NCI-H1436 (cell line): Measurements from ENCODE around the gene IQCH.

Experiments used
- DNase-seq: peaks from one replicate; lab custom pipeline; 2025; lab: John Stamatoyannopoulos, UW

Gene IQCH

DNA sequence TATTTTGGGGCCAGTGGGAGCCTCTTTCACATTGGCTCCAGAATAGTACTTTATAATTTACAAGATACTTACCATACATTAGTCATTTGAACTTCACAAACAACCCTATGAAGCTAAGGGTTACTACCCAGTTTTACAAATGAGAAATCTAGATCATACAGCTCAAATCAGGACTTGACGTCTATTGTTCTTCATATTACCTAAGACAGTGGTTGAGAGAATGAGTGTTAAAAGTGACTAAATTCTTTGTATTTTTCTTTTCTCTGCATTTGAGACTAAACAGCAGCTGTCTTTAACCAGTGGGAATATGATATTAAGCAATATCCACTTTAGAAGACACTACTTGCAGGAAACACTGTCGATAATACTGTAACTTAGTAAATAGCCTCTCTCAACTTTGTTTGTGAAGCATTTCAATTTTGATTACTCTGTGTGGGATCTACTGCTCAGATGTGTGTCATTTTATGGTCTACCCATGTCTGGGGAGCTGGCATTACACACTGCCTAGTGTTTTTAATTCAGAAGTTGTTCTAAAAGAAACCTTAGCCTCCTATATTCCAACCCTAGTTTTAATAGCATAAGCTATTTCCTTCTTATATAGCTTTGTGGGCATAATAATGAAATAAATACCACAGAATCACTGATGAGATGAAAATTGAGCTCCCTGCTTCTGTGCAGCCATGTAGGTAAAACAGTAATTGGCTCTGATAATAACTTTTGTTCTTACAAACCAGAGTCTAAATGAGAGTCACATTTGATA lies 45.9 kb downstream of the IQCH start:
- no peak for DNase-seq

DNA sequence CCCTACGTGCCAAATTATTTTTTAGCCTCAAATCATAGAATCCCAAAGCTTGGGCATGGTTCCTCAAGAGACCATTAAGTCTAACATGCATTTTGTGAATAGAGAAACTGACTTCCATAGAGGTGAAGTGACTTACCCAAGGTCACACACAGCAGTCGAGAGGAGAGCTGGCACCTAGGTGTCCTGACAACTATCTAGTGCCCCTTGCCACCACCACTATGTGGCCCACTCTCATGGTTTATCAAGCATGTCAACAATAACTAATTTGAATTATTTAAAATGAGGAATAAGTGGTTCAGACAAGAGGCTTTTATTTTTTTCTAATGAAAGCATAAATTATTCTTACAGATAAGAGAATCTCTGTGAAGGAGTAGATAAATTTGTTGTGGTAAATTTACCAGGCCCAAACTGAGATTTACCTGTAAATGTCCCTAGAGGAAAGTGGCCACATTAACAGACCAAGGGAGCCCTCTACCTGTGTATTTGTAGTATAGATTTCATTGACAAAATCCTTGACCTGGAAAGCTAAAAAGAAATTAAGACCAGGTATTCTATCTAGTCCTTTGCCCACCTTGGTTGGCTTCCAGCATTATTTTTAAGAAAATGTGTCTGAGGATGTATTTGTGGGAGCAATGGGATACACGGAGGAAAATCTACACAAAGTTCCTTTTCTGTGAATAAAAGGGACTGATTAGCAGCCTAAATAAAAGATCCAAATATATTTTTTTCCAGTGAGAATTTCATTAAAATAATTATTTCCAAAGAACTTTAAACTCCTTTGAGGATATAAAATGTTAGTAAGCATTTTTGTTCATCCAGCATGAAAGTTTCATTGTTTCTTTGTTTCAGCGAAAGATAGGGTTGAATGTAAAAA lies 49.1 kb downstream of the IQCH start:
- peak; percentile 18 for DNase-seq

DNA sequence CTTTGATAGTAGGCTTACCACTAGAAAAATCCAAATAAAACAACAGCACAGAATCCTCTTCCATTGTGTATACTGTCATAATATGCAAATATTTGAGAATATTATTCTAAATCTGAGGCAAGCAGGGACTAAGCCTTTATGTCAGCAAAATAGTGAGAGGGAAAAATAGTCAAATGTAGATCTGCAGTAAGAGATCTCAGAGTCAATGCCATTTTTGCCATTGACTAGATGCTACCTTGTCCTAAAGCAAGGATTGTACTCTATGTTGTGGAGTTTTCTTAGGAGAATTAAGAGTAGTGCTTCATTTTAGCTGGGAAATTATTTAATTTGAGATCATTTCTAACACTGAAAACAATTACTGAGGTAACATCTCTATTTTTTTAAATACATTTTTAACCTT lies 50.2 kb downstream of the IQCH start:
- no peak for DNase-seq

DNA sequence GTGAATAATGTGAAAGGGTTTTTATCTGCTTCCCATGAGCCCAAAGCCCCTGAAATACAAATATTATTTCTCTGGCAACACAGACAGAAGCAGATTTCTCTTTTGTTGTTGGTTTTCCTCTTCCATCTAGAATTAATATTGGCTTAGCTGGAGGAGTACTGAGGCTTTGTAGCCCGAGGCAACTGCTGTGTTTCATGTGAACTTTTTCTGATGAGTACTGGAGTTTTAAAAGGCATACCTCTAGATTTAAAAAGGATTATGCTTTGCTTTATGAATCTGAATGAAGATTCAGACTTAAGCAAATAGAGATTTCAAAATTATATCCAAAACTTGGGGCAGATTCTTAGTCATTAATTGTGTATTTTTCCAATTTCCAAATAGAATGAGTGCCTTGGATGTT lies 50.9 kb downstream of the IQCH start:
- DNase-seq, result no peak

DNA sequence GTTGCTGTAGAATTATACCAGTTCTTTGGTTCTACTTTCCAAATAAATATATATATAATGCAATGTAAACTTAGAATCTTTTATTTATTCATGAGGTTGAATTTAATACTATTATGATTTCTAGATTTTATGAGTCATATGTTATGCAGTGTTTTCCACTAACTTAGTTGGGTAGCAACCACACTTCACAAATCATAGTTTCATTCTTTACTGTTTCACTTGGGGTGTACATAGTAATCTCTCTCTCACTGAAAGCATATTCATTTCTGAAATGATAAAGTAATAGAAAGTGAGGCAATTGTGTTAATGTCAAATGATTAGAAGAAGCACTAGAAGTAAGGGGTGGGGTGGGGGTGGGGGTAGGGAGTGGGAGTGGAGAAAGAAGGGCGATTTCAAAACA lies 52.6 kb downstream of the IQCH start:
- no peak for DNase-seq

DNA sequence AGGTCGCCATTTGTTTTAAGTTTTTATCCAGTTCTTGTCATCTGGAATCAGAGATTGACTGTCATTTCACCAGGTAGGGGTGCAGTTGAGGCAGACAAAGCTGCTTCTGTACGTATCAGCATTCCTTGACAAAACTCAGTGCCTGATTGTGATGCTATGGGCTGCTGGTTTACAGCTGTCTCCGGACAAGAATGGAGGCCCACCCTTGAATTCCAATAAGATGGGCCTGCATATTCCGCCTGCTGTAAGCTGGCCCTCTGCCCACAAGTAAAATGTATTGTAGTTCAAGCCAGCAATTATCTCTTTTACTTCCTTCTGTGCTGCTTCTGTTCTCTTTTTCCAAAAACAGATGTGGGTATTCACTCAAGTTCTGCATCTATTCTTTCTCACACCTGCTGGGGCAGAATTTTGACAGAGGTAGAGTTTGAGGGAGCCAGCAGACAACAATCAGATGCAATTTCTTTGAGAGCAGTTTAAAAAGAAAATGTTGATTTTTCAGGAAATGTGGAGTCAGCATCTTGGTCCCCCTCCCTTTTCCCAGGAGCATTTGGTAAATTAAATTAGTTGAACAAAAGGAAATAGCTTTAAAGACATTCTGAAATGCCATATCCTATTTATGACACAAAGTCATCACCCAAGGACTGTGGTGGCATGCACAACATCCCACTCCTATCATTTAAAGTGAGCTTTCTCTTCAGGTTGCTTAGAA lies 53.5 kb downstream of the IQCH start:
- no peak for DNase-seq

DNA sequence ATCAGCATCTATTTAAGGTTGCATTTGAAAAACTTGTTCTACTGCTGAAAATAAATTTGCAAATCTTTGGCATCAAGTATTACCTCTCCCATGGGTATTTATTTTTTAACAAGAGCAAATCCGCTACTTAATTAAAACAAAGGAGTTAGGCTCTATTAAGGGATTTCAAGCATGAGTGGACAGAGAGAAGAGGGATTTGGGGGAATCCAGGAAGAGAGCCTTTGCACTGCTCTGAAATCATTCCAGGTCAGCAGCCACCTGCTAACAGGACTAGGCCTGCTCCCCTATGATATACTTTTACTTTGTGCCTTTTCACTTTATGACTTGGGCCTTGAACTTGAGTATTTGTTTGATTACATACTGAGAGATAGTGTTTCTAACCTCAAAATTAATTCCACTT lies 57.1 kb downstream of the IQCH start:
- no peak for DNase-seq

DNA sequence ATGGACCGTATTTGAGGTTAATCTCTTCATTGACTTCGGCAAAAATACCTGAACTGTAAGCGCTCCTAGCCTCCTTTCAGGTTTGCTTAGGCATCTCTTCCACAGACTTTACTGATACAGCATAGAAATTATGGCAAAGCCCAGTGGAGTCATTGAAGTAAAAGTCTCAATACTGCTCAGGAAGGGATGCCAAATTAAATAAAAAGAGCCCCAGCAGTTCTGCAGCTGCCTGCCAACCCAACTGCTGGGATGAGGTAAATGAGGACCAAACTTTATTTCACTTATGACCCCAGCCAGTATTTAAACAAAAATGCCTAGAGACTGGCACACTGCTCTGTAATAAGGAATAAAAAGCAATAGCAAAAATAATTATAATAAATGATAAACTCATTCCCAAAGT lies 65.4 kb downstream of the IQCH start:
- no peak for DNase-seq

DNA sequence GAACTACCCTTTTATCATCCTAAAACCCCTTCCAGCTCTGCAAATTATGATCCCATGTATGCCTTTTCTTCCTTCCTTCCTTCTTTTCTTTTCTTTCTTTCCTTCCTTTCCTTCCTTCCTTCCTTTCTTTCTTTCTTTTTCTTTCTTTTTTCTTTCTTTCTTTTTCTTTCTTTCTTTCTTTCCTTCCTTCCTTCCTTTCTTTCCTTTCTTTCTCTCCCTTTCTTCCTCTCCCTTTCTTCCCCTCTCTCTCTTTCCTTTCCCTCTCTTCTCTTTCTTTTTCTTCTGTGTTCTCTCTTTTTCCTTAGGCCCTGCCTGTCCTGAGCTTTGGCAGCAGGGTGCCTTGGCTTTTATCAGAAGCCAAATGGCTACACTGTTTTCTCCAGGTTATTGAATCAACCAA lies 66.8 kb downstream of the IQCH start:
- DNase-seq, result no peak

DNA sequence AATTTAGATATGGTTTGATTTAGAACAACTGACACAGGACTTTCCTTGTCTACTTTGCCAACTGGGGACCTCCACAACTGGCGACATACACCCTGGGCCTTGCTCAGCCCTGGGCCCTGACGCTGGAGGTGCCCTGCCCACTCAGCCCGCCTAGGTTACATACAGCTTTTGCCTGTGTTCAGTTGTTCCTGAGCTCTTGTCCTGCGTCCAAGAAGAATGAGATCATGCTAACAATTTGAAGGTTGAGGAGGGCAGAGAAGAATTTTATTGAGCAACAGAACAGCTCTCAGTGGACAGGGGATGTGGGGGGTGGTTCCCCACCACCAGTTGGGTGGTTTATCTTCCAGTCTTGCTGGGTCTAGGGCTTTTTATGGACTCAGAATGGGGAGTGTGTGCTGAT lies 67.9 kb downstream of the IQCH start:
- DNase-seq, result no peak

DNA sequence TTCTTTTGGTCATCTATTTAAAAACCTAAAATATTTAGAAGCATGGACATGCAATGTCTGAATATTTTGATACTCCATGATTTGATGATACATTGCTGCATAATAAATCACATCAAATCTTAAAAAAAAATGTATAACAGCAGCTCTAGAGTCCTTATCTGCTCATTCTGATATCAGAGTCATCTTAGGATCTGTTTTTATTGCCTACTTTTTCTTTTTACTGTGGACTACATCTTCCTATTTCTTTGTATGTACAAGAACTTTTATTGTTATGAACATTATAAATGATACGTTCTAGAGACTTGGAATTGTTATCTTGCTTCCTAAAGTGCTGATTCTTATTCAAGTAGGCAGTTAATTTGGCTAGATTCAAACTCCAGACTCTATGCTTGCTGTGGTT lies 72.7 kb downstream of the IQCH start:
- no peak for DNase-seq

DNA sequence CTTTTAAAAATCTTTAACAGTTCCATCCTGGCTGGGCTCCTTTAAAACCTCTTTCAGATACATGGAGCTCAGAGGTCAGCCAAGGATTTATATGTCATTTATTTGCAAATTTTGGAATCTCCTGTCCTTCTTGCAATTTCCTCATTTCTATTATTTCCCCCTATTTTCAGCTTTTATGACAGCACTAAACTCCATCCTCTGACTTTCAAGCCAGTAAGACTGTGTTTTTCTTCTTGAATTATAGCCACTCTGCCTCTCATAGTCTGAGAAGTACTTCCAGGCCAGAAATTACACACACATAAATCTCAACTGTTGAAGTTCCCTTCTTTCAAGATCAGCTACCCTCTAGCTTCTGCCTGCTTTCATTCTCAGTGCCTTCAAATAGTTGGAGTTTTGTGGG lies 73.2 kb downstream of the IQCH start:
- no peak for DNase-seq

DNA sequence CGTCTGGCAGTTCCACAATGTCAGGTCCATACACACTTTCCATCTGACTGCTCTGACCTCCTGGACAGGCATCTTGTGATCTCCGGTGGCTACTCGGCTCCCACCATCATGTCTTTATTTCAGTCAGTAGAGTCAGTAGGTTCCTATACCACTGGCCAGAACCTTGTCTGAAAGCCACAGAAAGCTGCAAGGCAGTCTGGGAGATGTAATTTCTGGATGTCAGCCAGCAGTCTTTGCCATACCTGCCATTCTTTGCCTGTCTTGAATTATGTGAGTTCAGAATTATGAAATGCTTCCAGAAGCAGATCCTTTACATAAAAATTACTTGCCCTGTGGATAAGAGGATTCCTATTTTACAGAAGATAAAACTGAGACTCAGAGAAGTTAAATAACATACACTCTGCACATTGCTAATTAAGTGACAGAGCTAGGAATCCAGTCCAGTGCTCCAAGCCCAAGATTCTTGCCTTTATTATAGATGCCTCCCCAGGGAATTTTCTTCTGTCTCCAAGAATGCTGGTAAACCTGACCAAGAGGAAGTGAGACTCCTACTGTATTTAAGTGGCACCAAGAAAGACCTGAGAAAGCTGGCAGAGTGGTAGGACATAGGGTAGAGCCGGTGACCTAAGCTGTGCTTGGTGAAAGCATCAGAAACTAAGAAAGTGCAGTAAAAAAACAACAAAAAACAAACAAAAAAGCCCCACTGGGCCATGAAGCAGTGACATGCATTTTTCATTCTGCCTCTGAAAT lies 75.6 kb downstream of the IQCH start:
- no peak for DNase-seq

DNA sequence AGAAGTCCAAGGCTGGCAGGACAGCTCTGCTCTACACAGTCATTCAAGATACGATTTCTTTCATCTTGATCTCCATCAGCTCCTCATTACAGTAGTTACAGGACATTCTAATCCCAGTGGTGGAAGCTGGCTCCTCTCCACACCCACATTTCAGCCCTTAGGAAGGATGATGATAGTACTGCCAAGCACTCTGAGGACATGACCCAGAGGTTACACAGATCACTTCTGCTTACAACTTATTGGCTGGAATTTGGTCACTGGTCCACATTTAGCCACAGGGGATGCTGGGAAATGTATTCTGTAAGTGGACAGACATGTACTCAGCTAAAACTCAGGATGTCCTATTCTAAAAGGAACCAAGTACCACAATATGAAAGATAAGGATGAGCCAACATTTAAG lies 77.1 kb downstream of the IQCH start:
- no peak for DNase-seq

DNA sequence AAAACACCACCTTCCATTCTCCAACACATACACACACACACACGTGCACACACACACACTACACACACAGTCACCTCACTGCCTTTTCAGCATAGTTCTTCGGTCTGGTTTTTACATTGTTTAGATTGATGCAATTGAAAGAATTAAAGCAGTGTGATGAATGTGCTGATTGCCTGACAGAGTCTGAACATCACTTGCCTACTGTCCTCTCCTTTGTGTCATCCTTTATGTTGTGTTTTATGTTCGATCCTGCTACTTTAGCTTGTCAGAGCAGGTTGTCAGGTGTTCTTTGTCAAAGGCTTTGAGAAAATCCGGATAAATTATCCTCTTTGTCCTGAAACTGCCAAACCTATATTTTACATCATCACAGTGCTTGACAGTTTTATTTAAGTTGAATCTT lies 80.4 kb downstream of the IQCH start:
- no peak for DNase-seq

DNA sequence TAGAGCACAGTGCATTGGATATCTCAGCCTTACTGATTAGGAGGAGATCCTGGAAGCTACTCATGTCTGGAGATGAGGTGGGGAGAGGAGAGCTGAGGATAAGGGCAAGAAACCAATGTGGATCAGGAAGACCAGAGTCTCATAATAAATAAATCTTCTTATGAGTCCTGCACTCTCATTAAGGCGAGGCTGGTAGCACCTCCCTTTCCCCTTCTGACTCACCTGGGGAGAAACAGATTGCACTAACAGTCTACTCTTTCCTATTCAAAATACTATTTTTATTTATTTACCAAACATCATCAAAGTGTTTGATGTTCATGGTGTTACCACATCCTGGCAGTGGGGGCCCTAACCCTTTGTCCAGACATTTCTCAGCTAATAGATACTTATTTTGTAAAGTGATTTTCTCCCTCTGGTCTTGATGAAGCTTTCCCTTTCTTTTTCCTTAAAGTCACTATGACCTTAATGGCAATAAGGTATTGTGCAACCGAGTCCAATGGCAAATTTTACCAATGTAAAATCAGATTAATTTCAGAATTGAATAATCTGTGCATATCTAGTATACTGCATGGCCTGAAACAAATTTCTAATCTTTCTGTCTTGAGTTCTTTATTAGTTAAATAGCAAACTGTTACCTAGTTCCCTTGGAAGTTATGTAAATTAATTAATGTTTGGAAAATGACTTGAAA lies 81.1 kb downstream of the IQCH start:
- no peak for DNase-seq

DNA sequence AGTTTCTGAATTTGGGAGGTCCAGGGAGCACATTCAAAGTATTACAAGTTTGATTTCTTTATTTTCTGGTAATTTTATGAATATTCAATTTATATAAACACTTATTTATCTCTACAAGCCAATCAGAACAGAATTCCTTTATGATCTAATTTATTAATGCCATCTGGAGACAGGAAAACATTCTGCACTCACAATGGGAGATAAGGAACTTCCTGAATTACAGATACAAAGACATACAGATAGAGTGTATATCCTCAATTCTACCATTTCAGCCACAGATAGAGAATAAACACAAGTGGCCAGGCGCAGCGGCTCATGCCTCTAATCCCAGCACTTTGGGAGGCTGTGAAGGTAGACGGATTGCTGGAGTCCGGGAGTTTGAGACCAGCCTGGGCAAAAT lies 86.0 kb downstream of the IQCH start:
- DNase-seq, result no peak

DNA sequence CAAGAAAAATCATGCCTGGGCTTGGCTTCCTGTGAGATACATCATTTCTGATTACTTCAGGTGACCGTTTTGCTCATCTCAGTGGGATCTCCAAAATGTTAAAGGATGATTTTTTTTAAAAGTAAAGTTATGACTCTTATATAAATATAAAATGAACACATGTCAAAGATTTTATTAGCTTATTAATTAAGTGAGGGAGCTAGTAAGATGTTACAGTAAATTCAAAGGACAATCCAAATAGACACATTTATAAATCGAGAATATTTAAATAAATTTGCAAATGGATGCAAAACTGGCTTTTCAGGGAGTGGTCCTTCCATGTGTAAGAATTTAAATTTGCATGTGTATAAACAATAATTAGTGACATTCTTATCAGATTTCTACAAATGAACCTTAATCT lies 87.0 kb downstream of the IQCH start:
- DNase-seq, result no peak

DNA sequence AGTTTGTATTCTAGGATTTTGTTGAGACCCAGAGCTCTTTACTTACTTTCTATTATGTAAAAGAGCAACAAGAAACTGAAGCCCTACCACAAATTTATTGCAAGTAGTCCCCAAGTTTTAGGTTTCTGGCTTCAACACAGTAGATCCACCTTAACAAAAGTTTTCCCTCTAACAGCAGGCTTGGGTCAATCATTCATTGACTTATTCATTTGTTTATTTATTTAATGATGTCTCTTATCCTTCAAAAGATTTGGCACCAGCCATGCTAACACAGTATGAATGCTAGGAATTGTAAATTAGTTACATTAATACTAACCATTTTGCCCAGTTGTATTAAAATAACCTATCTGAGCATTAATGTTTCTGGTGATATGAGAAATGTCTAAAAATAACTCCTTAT lies 88.6 kb downstream of the IQCH start:
- no peak for DNase-seq

DNA sequence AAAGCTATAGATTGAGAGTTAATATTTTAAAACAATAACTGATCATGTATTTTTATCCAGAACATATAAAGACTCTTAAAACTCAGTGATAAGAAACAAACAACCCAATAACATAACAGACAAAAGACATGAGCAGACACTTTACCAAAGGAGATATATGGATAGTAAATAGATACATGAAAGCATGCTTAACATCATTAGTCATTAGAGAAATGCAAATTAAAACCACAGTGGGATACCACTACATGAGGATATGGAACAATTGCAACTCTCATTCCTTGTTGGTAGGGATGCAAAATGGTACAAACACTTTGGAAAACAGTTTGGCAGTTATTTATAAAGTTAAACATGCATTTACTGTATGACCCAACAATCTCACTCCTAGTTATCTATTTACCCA lies 95.0 kb downstream of the IQCH start:
- no peak for DNase-seq

DNA sequence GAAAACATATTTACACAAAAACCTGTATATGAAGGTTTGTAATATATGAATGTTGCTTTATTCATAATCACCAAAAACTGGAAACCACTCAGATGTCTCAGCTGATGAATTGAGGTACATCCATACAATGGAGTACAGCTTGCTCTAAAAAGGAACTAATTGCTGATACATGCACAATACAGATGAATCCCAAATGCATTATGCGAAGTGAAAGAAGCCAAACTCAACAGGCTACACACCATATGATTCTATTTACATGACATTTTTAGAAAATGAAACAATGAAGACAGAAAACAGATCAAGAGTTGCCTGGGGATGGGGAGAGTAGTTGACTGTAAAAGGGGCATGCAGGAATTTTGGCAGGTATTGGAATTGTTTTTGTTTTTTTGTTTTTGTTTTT lies 95.5 kb downstream of the IQCH start:
- no peak for DNase-seq

DNA sequence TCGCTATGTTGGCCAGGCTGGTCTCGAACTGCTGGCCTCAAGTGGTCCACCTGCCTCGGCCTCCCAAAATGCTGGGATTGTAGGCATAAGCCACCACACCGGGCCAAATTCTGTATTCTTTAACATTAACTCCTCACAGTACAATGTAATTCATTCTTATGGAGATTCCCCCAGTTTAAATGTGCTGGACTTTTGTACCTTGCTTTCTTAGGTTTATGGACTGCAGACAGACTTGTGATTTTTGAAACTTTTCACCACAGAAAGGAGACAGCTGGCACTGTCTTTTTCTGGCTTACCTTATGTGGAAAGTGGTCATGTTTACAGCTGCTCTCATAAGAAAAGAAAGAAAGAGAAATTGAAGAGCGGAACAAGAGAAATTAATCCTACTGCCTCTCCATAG lies 103.8 kb downstream of the IQCH start:
- DNase-seq, result no peak
